HepG2 (cell line): Measurements from ENCODE around the gene EPX. TPM values are rescaled to one million over a fixed set of nuclear protein-coding genes. Genes with fewer than 3 reads are reported as not detected.

Experiments used
- ATAC-seq: fragments of 200-7000 bp; cut with Tn5 transposase; 3 replicates; pipeline ENCODE4 v1.9.1; 2020; ENCODE audit warnings: mild to moderate bottlenecking, moderate library complexity
- BruUV-seq: library from RNA; stranded (reverse); fragments of 400-500 nt; replicated peaks from 2 replicates; lab custom pipeline; 2021; lab: Mats Ljungman, UMichigan
- CTCF ChIA-PET: fragments of 300-600 bp; formaldehyde crosslinking; extraction: SDS; loops from one replicate; lab custom pipeline; 2021; ENCODE audit warnings: low total read pairs, inconsistent platforms, low intra/inter-chr PET ratio; lab: Yijun Ruan, JAX
- POLR2A ChIA-PET: fragments of 350-600 bp; sonication (Branson Sonifier 250); formaldehyde crosslinking; loops from one replicate; lab custom pipeline; 2020; ENCODE audit warnings: antibody characterized with exemption, inconsistent platforms; lab: Yijun Ruan, JAX
- DNase-seq: peaks from one replicate; pipeline ENCODE4 v3.0.0-alpha.2; 2015; ENCODE audit warnings: low spot score
- FAIRE-seq: peaks from 3 replicates; lab custom pipeline; 2011; peaks lifted over from hg19 to GRCh38; lab: Jason Lieb, UNC
- H2AFZ ChIP-seq: one replicate; pipeline ENCODE4 v1.6.1; 2011; ENCODE audit warnings: low read length, inconsistent platforms
- H3K27ac ChIP-seq: fragments of 300-600 bp; 3 replicates; pipeline ENCODE4 v1.8.0; 2011; ENCODE audit warnings: mixed run types, mild to moderate bottlenecking, mixed read lengths, low read length, inconsistent platforms; ENCODE audit not compliant: insufficient read depth; ENCODE audit errors: extremely low read length
- H3K27me3 ChIP-seq, 2 experiments: fragments of 200-600 bp in 1 of 2; 2 replicates in 1 of 2; 3 replicates in 1 of 2; pipeline versions ENCODE4 v1.6.0 to v1.8.0; 2011; ENCODE audit warnings: low read length in 2 of 2, mild to moderate bottlenecking in 2 of 2, moderate library complexity in 2 of 2, inconsistent platforms in 1 of 2; ENCODE audit not compliant: insufficient read depth in 2 of 2, control insufficient read depth in 1 of 2
- H3K36me3 ChIP-seq, 2 experiments: fragments of 200-600 bp in 1 of 2; replicated peaks in 1 of 2; 2 replicates in 1 of 2; 3 replicates in 1 of 2; pipeline versions ENCODE4 v1.5.1 to v1.8.0; 2011; ENCODE audit warnings: low read length in 2 of 2, inconsistent platforms in 1 of 2; ENCODE audit not compliant: insufficient read depth in 2 of 2, control insufficient read depth in 1 of 2
- H3K4me1 ChIP-seq: 2 replicates; pipeline ENCODE4 v1.5.1; 2012; ENCODE audit warnings: low read length, inconsistent platforms; ENCODE audit not compliant: insufficient read depth
- H3K4me2 ChIP-seq: 2 replicates; pipeline ENCODE4 v1.6.0; 2011; ENCODE audit warnings: low read depth, low read length, inconsistent platforms
- H3K4me3 ChIP-seq, 3 experiments: fragments of 200-600 bp in 1 of 3; sonication (generic), shearing (Covaris generic) in 1 of 3; replicated peaks in 1 of 3; 2 replicates each; pipeline ENCODE4 v1.5.1; 2011 to 2016; ENCODE audit warnings: low read length in 3 of 3, inconsistent platforms in 2 of 3, low read depth in 2 of 3, mild to moderate bottlenecking in 2 of 3, control low read depth in 1 of 3, mixed read lengths in 1 of 3; ENCODE audit not compliant: insufficient read depth in 1 of 3
- H3K79me2 ChIP-seq: one replicate; pipeline ENCODE4 v1.6.1; 2011; ENCODE audit warnings: low read length, inconsistent platforms; ENCODE audit not compliant: insufficient read depth
- H3K9ac ChIP-seq: 2 replicates; pipeline ENCODE4 v1.6.0; 2011; ENCODE audit warnings: mild to moderate bottlenecking, low read depth, low read length, inconsistent platforms; ENCODE audit not compliant: insufficient read depth
- H3K9me3 ChIP-seq: 2 replicates; pipeline ENCODE4 v1.5.1; 2012; ENCODE audit warnings: mild to moderate bottlenecking, low read length
- H4K20me1 ChIP-seq: 2 replicates; pipeline ENCODE4 v1.6.0; 2011; ENCODE audit warnings: inconsistent platforms, mild to moderate bottlenecking, low read length, moderate library complexity; ENCODE audit not compliant: insufficient read depth
- E2F2 ChIP-seq: sonication (generic); formaldehyde crosslinking; IDR thresholded peaks from 2 replicates; pipeline ENCODE4 v1.4.0; 2020; ENCODE audit warnings: missing genetic modification reagents, borderline replicate concordance
- FLYWCH1 ChIP-seq: sonication (generic); formaldehyde crosslinking; IDR thresholded peaks from 2 replicates; pipeline ENCODE4 v1.8.1; 2023; ENCODE audit warnings: mild to moderate bottlenecking, missing genetic modification reagents
- GFI1 ChIP-seq: sonication (generic); formaldehyde crosslinking; IDR thresholded peaks from 2 replicates; pipeline ENCODE4 v1.5.0; 2020; ENCODE audit warnings: missing genetic modification reagents, mild to moderate bottlenecking, borderline replicate concordance
- GZF1 ChIP-seq: sonication (generic); formaldehyde crosslinking; IDR thresholded peaks from 2 replicates; pipeline ENCODE4 v1.5.1; 2020; ENCODE audit warnings: mild to moderate bottlenecking, missing genetic modification reagents
- HOXD1 ChIP-seq: sonication (generic); formaldehyde crosslinking; IDR thresholded peaks from 2 replicates; pipeline ENCODE4 v1.5.0; 2020; ENCODE audit warnings: missing genetic modification reagents
- IRF9 ChIP-seq: sonication (generic); formaldehyde crosslinking; IDR thresholded peaks from 2 replicates; pipeline ENCODE4 v1.8.0; 2022; ENCODE audit warnings: missing genetic modification reagents, mild to moderate bottlenecking, borderline replicate concordance
- POGK ChIP-seq: sonication (generic); formaldehyde crosslinking; conservative IDR thresholded peaks from 2 replicates; pipeline ENCODE4 v1.8.0; 2022; ENCODE audit warnings: mild to moderate bottlenecking, moderate library complexity, missing genetic modification reagents
- REXO4 ChIP-seq: sonication (generic); formaldehyde crosslinking; IDR thresholded peaks from 2 replicates; pipeline ENCODE4 v1.8.0; 2022; ENCODE audit warnings: missing genetic modification reagents, mild to moderate bottlenecking, borderline replicate concordance
- RXRB ChIP-seq: IDR thresholded peaks from 2 replicates; pipeline ENCODE4 v1.6.1; 2016; ENCODE audit warnings: borderline replicate concordance, missing genetic modification reagents, missing compliant biosample characterization
- SETDB1 ChIP-seq: sonication (generic); formaldehyde crosslinking; IDR thresholded peaks from 2 replicates; pipeline ENCODE4 v1.5.1; 2020; ENCODE audit warnings: missing genetic modification reagents, mild to moderate bottlenecking, borderline replicate concordance
- ZBED4 ChIP-seq: sonication (generic); formaldehyde crosslinking; IDR thresholded peaks from 2 replicates; pipeline ENCODE4 v1.4.0; 2020; ENCODE audit warnings: missing genetic modification reagents, borderline replicate concordance
- ZBTB38 ChIP-seq: sonication (generic); formaldehyde crosslinking; IDR thresholded peaks from 2 replicates; pipeline ENCODE4 v1.5.1; 2020; ENCODE audit warnings: mild to moderate bottlenecking, missing genetic modification reagents
- ZNF230 ChIP-seq: sonication (generic); formaldehyde crosslinking; IDR thresholded peaks from 2 replicates; pipeline ENCODE4 v1.4.0; 2020; ENCODE audit warnings: mild to moderate bottlenecking, missing genetic modification reagents
- ZNF496 ChIP-seq: sonication (generic); formaldehyde crosslinking; IDR thresholded peaks from 2 replicates; pipeline ENCODE4 v1.8.1; 2023; ENCODE audit warnings: mild to moderate bottlenecking, moderate library complexity, missing genetic modification reagents; ENCODE audit not compliant: insufficient replicate concordance
- ZNF619 ChIP-seq: sonication (generic); formaldehyde crosslinking; IDR thresholded peaks from 2 replicates; pipeline ENCODE4 v1.4.0; 2020; ENCODE audit warnings: mild to moderate bottlenecking, missing genetic modification reagents
- ZNF703 ChIP-seq: sonication (generic); formaldehyde crosslinking; IDR thresholded peaks from 2 replicates; pipeline ENCODE4 v1.5.1; 2020; ENCODE audit warnings: missing genetic modification reagents, mild to moderate bottlenecking, moderate library complexity, borderline replicate concordance
- ZNF850 ChIP-seq: sonication (generic); formaldehyde crosslinking; conservative IDR thresholded peaks from 2 replicates; pipeline ENCODE4 v1.9.0; 2021; ENCODE audit warnings: mild to moderate bottlenecking, missing genetic modification reagents
- ZNF879 ChIP-seq: sonication (generic); formaldehyde crosslinking; IDR thresholded peaks from 2 replicates; pipeline ENCODE4 v1.8.1; 2023; ENCODE audit warnings: missing genetic modification reagents
- in situ Hi-C: cut with HindIII; loops from 2 replicates; pipeline ENCODE4 v1.10.0; 2017; ENCODE audit warnings: low pct_unique_long_range_greater_than_20kb; ENCODE audit not compliant: extremely low pct_ligation_motif_present
- intact Hi-C: fragments of 100-400 bp; cut with micrococcal nuclease; formaldehyde crosslinking; loops from one replicate; pipeline ENCODE4 v1.10.0; 2022; ENCODE audit not compliant: unreplicated experiment
- polyA plus RNA-seq, 8 experiments: library from polyadenylated mRNA; depleted of rRNA in 3 of 8; stranded (reverse) in 7 of 8; unstranded in 1 of 8; fragments of >200 nt; fragmentation: Illumina TruSeq in 4 of 8; extraction: Trizol in 4 of 8; gene quantifications; 2 replicates each; pipeline versions ENCODE4 v1.2.1 to v1.2.3, GENCODE V29; 2011 to 2016; ENCODE audit warnings: low read depth in 4 of 8, missing spikeins in 1 of 8, mixed read lengths in 1 of 8; ENCODE audit not compliant: insufficient read depth in 1 of 8
- total RNA-seq, 5 experiments: library from RNA; depleted of rRNA; stranded (reverse); fragments of >200 nt; fragmentation: Illumina TruSeq; extraction: Trizol; gene quantifications; 2 replicates each; pipeline ENCODE4 v1.2.3, GENCODE V29; 2016; ENCODE audit warnings: low read depth in 1 of 5

The EPX gene
- total and polyA plus RNA-seq, 2 of the 13 experiments (the other 11 are each of a cell fraction or from before 2014, with no cell fraction given): not detected

GRCh38 chr17:58153671-58154070, 38.9 kb upstream of the EPX start:
- no peak for DNase-seq
- Histone ChIP-seq H3K9me3 (no peaks in the 10 kb centered on the region), H2AFZ (no peak overlapping the region), H3K4me2 (no peak overlapping the region), H3K27me3 (peaks cover 13 to 67% of the 10 kb centered on the region in 2 experiments), H3K27ac (no peak overlapping the region), H3K36me3 (no peaks in the 10 kb centered on the region), H3K9ac (no peak overlapping the region), H3K79me2 (no peaks in the 10 kb centered on the region), H3K4me3 (no peak overlapping the region), H4K20me1 (no peaks in the 10 kb centered on the region), H3K4me1 (peaks cover 11% of the 10 kb centered on the region; the same call in 1 of the 2 replicates)
- ChIA-PET POLR2A (no interaction called here), CTCF (no interaction called here)
- in situ Hi-C loops: no loop called here
- intact Hi-C loops: no loop called here
- no peak for FAIRE-seq
- no TSS peak for BruUV-seq
- ATAC-seq: no peak
- TF ChIP-seq RXRB: no peak
- TF ChIP-seq ZNF619 (CRISPR knock-in tag): no peak
- TF ChIP-seq ZNF230 (CRISPR knock-in tag): no peak
- TF ChIP-seq ZNF850: no peak
- no peak for TF ChIP-seq ZBTB38 (CRISPR knock-in tag)
- no peak for TF ChIP-seq REXO4 (CRISPR knock-in tag)
- TF ChIP-seq SETDB1 (CRISPR knock-in tag): no peak
- TF ChIP-seq ZNF879 (CRISPR knock-in tag): no peak
- no peak for TF ChIP-seq IRF9 (CRISPR knock-in tag)
- TF ChIP-seq HOXD1 (CRISPR knock-in tag): no peak
- TF ChIP-seq ZNF496 (CRISPR knock-in tag): no peak
- no peak for TF ChIP-seq ZBED4 (CRISPR knock-in tag)
- no peak for TF ChIP-seq GZF1 (CRISPR knock-in tag)
- TF ChIP-seq GFI1: no peak
- no peak for TF ChIP-seq POGK (CRISPR knock-in tag)
- no peak for TF ChIP-seq ZNF703 (CRISPR knock-in tag)
- no peak for TF ChIP-seq E2F2
- no peak for TF ChIP-seq FLYWCH1
